ENCODE measurements around the gene COL5A1.

DNA sequence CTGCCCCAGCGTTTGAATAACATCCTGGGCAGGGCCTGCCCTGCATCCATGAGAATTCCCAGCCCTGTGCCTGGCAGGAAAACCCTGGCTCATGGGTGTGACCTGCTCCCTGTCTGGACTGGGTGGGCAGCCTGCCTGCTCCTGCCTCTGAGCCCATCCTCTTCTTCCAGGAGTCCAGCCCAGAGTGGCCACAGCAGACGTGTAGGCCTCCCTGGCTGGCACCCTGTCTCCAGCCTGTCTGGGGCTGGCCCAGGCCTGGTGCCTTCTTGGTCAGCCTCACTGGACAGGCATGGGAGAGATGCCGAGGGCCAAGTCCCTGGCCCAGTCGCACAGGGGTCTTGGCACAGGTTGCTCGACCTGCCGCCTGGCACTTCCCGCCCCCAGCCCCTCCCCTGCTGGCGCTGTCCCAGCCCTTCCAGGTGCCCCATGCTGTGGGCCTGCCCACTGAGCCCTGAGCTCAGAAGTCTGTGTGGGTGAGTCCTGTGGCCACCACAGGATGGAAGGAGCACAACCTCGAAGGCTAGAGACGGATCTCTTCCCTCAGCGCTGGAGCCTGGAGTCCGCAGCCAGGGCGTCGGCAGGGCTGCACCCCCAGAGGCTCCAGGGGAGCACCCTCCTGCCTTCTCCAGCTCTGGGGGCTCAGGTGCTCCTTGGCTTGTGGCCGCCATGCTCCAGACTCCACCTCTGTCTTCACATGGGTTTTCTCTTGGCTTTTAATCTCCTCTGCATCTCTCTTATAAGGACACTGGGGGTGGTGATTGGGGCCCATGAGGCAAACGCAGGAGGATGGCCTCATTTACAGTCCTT is 11.8 kb upstream of the COL5A1 start:
- TF ChIP-seq CTCF (IDR thresholded peaks at IDR 0.05; ENCODE audit: borderline replicate concordance, extremely low read depth, low read length, poor library complexity, severe bottlenecking) = no peak
- TF ChIP-seq EZH2 (IDR thresholded peaks at IDR 0.05; ENCODE audit: borderline replicate concordance, low read depth, low read length, severe bottlenecking) = no peak

Data from DND-41 (cell line).